ENCODE results near the gene VARS2. TPM values are rescaled to one million over a fixed set of nuclear protein-coding genes. Genes with fewer than 3 reads are reported as not detected.
"Not testable (repeated sequence)": the region's sequence is repeated elsewhere in the genome, so short reads cannot be mapped to it uniquely, and the experiment has no call there.

Gene VARS2
- total RNA-seq, 1 donor from 2014 or later: 42.1 TPM

DNA sequence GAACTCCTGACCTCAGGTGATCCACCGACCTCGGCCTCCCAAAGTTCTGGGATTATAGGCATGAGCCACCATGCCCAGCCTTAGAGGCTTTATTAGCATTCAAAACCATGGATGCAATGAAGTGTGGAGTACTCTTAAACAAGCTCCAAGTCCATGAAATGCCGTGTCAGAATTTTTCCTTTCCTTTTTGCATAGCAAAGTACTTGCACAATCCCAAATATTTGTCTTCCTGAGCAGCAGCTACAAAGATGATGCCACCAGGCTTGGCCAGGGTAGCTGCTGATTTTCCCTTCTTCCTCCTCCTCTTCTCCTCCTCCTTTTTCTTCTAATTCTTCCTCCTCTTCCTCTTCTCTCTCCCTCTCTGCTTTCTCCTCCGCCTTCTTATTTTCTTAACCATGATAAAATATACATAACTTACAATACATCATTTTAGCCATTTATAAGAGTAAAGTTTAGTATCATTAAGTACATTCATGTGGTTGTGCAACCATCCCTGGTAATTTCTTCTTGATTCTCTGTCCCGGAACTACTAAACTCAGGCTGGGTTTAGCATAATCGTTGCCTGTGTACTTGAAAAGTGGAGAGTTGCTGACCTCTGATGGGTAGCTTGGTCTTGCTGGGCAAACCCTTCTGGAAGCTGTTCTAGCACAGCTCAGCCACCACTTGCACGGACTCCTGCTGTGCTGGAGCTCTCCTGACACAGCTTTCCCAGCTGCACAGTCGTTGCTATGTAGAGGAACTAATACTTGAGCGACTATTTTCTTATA is 47.1 kb downstream of the VARS2 start:
- intact Hi-C loops (cut with micrococcal nuclease): no loop called here

GRCh38 chr6:30962716-30963115 is 48.7 kb downstream of the VARS2 start:
- intact Hi-C loops (cut with micrococcal nuclease): no loop called here

DNA sequence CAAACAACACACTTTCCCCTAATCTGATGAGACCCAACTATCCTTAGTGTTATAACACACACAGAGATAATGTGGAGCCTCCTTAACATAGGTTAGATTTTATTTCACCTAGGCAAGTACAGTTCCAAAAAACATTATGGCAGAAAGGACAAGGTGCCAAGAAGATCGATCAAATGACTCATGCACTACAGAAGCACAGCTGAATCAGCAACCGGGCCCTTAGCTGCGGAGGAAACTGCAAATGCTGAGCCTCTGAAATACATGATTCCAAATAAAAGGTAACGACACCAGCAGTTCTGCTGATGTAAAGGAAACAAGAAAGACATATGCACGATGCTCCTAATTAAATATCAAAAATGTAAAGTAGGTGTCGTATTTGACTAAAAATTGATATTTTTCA is 49.6 kb downstream of the VARS2 start:
- intact Hi-C loops (cut with micrococcal nuclease): no loop called here

GRCh38 chr6:30964075-30964474 is 50.0 kb downstream of the VARS2 start:
- intact Hi-C loops (cut with micrococcal nuclease): no loop called here

- intact Hi-C loops (cut with micrococcal nuclease): no loop called here
Measured at GRCh38 chr6:30965140-30965601, 51.1 kb downstream of the VARS2 start.

DNA sequence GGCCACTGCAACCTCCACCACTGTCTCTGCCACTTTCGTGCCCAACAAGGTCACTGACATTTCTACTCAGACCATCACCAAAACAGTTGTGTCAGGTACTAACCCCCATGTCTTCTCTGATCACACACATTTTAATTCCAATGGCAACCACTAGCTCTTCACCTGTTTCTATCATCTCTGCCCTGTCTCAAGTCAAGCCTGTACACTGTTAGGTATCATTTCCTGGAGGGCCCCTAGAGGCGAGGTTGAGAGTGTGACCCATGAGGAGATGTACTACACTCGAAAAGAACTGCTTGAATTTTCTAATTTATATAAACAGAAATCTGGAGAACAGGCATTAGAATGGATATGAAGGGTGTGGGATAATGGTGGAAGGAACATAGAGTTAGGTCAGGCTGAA is 52.1 kb downstream of the VARS2 start:
- intact Hi-C loops (cut with micrococcal nuclease): no loop called here

DNA sequence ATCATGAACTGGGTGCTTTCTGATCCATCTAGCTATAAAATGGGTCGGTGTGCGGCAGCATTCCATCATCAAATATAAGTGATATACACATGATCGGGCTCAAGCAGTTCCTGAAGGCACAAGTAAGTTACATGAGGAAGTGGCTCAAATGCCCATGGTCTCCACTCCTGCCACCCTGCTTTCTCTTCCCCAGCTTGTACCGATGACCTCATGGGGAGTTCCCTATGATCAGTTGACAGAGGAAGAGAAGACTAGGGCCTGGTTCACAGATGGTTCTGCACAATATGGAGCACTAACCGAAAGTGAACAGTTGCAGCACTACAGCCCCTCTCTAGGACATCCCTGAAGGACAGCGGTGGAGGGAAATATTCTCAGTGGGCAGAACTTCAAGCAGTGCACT is 55.1 kb downstream of the VARS2 start:
- intact Hi-C loops (cut with micrococcal nuclease): not testable (repeated sequence)

- intact Hi-C loops (cut with micrococcal nuclease): no loop called here
Measured at GRCh38 chr6:30970946-30971345, 56.9 kb downstream of the VARS2 start.

DNA sequence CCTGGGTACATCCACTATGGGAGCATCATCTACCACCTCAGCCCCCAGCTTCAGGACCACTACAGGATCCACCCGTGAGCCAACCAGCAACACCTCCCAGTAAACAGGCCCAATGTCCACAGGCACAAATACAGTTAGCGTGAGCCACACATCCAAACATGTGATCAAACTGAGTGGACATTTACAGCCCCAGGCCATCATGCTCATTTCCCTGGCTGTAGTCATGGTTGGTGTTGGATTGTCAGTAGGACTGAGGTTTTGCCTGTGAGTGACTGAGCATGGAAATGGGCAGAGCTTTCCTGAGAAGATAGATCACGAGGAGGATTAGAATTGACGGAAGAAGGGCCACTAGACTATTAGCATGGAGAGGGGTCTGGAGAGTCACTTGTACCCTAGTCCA is 58.8 kb downstream of the VARS2 start:
- intact Hi-C loops (cut with micrococcal nuclease): no loop called here

GRCh38 chr6:30974490-30975252 is 60.6 kb downstream of the VARS2 start:
- intact Hi-C loops (cut with micrococcal nuclease): no loop called here

Other genes with a start within 250 kb of the VARS2 start
- gene DHX16, start 241.2 kb upstream of the VARS2 start, total RNA-seq: 44.4 and 47.6 TPM in 2 replicates
- 247 TPM in 2 replicates for gene PPP1R18, start 227.6 kb upstream of the VARS2 start, total RNA-seq
- 33.5 and 35.1 TPM in 2 replicates for gene NRM, start 223.3 kb upstream of the VARS2 start, total RNA-seq
- 72.7 and 79.0 TPM in 2 replicates for gene MDC1, start 197.0 kb upstream of the VARS2 start, total RNA-seq
- 1,315 and 1,323 TPM in 2 replicates for gene TUBB, start 193.9 kb upstream of the VARS2 start, total RNA-seq
- gene FLOT1, start 171.6 kb upstream of the VARS2 start, total RNA-seq: 126 and 132 TPM in 2 replicates
- gene IER3, start 169.7 kb upstream of the VARS2 start, total RNA-seq: 20.9 and 21.6 TPM in 2 replicates
- gene DDR1, start 29.7 kb upstream of the VARS2 start, total RNA-seq: 6.6 and 8.7 TPM in 2 replicates
- gene GTF2H4, start 6.0 kb upstream of the VARS2 start, total RNA-seq: 29.8 and 32.1 TPM in 2 replicates
- not detected in 2 replicates for gene SFTA2, start 17.9 kb downstream of the VARS2 start, total RNA-seq
- gene MUCL3, start 26.7 kb downstream of the VARS2 start, total RNA-seq: not detected in 2 replicates
- not detected in 2 replicates for gene MUC21, start 69.5 kb downstream of the VARS2 start, total RNA-seq
- not detected in 2 replicates for gene MUC22, start 96.2 kb downstream of the VARS2 start, total RNA-seq
- gene C6orf15, start 198.3 kb downstream of the VARS2 start, total RNA-seq: not detected in 2 replicates
- not detected in 2 replicates for gene PSORS1C1, start 200.6 kb downstream of the VARS2 start, total RNA-seq
- not detected in 2 replicates for gene CDSN, start 206.2 kb downstream of the VARS2 start, total RNA-seq
- not detected in 2 replicates for gene PSORS1C2, start 224.8 kb downstream of the VARS2 start, total RNA-seq
- 37.1 and 39.2 TPM in 2 replicates for gene CCHCR1, start 243.6 kb downstream of the VARS2 start, total RNA-seq
- gene TCF19, start 244.4 kb downstream of the VARS2 start, total RNA-seq: 77.2 and 79.0 TPM in 2 replicates

All from T-helper 2 cell treated with Interferon-gamma antibody and Interleukin-4, amounts not matched to agents 100 ng/mL and 5 ng/mL, for 36 hours (primary cell).